ENCODE results near the gene PPP1R17.

Gene PPP1R17

GRCh38 chr7:31690935-31691334, 3.9 kb downstream of the PPP1R17 start:
- no peaks in the 10 kb centered on the region for H3K36me3 ChIP-seq (ENCODE audit: insufficient read depth)
- no peaks in the 10 kb centered on the region for H3K4me1 ChIP-seq (ENCODE audit: low read depth, poor library complexity, severe bottlenecking)
- no peak overlapping the region for H3K4me3 ChIP-seq (IDR thresholded peaks at IDR 0.05; ENCODE audit: insufficient read depth, low read depth, low read length)
- TF ChIP-seq CTCF (conservative IDR thresholded peaks at IDR 0.05; ENCODE audit: low read depth, low read length): no peak
- no peak overlapping the region for H3K9ac ChIP-seq
- no peaks in the 10 kb centered on the region for H4K20me1 ChIP-seq (ENCODE audit: insufficient read depth)
- no peaks in the 10 kb centered on the region for H3K79me2 ChIP-seq (ENCODE audit: insufficient read depth, low read depth)
- no peak overlapping the region for H2AFZ ChIP-seq (ENCODE audit: low read depth)
- H3K4me2 ChIP-seq: no peak overlapping the region
- H3K27ac ChIP-seq: no peak overlapping the region
- no peaks in the 10 kb centered on the region for H3K27me3 ChIP-seq (ENCODE audit: insufficient read depth, low read depth)

GRCh38 chr7:31692451-31692850, 5.4 kb downstream of the PPP1R17 start:
- H3K4me1 ChIP-seq (ENCODE audit: low read depth, poor library complexity, severe bottlenecking): no peaks in the 10 kb centered on the region
- no peak overlapping the region for H3K4me3 ChIP-seq (IDR thresholded peaks at IDR 0.05; ENCODE audit: insufficient read depth, low read depth, low read length)
- H2AFZ ChIP-seq (ENCODE audit: low read depth): no peak overlapping the region
- no peaks in the 10 kb centered on the region for H3K27me3 ChIP-seq (ENCODE audit: insufficient read depth, low read depth)
- no peak overlapping the region for H3K9ac ChIP-seq
- H4K20me1 ChIP-seq (ENCODE audit: insufficient read depth): no peaks in the 10 kb centered on the region
- no peak overlapping the region for H3K4me2 ChIP-seq
- H3K79me2 ChIP-seq (ENCODE audit: insufficient read depth, low read depth): no peaks in the 10 kb centered on the region
- no peaks in the 10 kb centered on the region for H3K36me3 ChIP-seq (ENCODE audit: insufficient read depth)
- TF ChIP-seq CTCF (conservative IDR thresholded peaks at IDR 0.05; ENCODE audit: low read depth, low read length): no peak
- H3K27ac ChIP-seq: no peak overlapping the region

GRCh38 chr7:31692871-31693270, 5.9 kb downstream of the PPP1R17 start:
- no peak overlapping the region for H3K27ac ChIP-seq
- H3K9ac ChIP-seq: no peak overlapping the region
- H4K20me1 ChIP-seq (ENCODE audit: insufficient read depth): no peaks in the 10 kb centered on the region
- no peaks in the 10 kb centered on the region for H3K36me3 ChIP-seq (ENCODE audit: insufficient read depth)
- H3K79me2 ChIP-seq (ENCODE audit: insufficient read depth, low read depth): no peaks in the 10 kb centered on the region
- H3K4me1 ChIP-seq (ENCODE audit: low read depth, poor library complexity, severe bottlenecking): no peaks in the 10 kb centered on the region
- no peak overlapping the region for H3K4me2 ChIP-seq
- no peaks in the 10 kb centered on the region for H3K27me3 ChIP-seq (ENCODE audit: insufficient read depth, low read depth)
- no peak overlapping the region for H3K4me3 ChIP-seq (IDR thresholded peaks at IDR 0.05; ENCODE audit: insufficient read depth, low read depth, low read length)
- no peak for TF ChIP-seq CTCF (conservative IDR thresholded peaks at IDR 0.05; ENCODE audit: low read depth, low read length)
- no peak overlapping the region for H2AFZ ChIP-seq (ENCODE audit: low read depth)

- Histone ChIP-seq H3K79me2 (ENCODE audit: insufficient read depth, low read depth) (no peaks in the 10 kb centered on the region), H3K27me3 (ENCODE audit: insufficient read depth, low read depth) (no peaks in the 10 kb centered on the region), H3K4me2 (no peak overlapping the region), H3K4me1 (ENCODE audit: low read depth, poor library complexity, severe bottlenecking) (no peaks in the 10 kb centered on the region), H3K4me3 (IDR thresholded peaks at IDR 0.05; ENCODE audit: insufficient read depth, low read depth, low read length) (no peak overlapping the region), H2AFZ (ENCODE audit: low read depth) (no peak overlapping the region), H3K27ac (no peak overlapping the region), H3K9ac (no peak overlapping the region), H4K20me1 (ENCODE audit: insufficient read depth) (no peaks in the 10 kb centered on the region), H3K36me3 (ENCODE audit: insufficient read depth) (no peaks in the 10 kb centered on the region)
- TF ChIP-seq CTCF (conservative IDR thresholded peaks at IDR 0.05; ENCODE audit: low read depth, low read length): no peak
These were observed 9.0 kb downstream of the PPP1R17 start for GRCh38 chr7:31695859-31696614.
